Embryonic facial prominence (tissue), 1 donor: ENCODE measurements around the gene ADAMTSL3.
A peak's percentile ranks its signal among the peaks of the same experiment; 100 is the strongest.
"Not testable (repeated sequence)": the region's sequence is repeated elsewhere in the genome, so short reads cannot be mapped to it uniquely, and the experiment has no call there.

Experiments used
- DNase-seq: peaks from one replicate; pipeline ENCODE4 v3.0.0-alpha.2; 2016; ENCODE audit errors: extremely low spot score

Gene ADAMTSL3

DNA sequence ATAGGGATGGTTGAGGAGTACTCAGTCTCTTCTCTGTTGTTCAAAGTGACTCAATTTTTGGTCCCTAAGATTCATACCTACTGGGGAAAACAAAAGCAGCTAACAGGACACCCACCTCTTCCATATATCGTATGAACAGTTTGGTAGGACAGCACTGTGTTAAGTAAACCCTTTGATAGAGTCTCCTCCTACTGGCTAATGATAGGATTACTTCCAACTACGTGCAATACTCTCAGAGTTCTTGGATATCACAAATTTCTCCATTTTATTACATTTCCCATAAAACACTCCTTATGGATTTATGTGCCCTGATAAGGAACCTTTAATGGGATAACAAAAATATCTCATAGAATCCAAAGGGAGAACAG lies 381.5 kb downstream of the ADAMTSL3 start:
- peak; percentile 17 for DNase-seq

DNA sequence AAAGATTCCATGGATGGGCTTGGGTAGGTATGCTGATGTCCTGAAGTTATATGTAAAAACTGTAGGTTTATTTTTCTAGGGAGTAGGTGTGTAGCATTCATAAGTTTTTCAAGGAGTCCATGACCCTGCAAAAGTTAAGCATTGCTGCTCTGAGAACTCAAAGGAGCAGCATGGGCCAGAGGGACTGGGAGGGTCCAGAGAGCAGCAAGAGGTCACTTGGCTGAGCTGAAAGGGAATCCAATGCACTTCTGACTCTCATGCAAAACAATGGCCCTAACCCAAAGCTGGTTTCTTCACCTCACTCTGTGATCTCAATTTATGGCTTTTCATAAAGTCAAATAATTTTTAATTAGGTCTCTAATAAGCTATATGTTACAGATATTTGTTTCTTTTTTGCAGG lies 383.4 kb downstream of the ADAMTSL3 start:
- DNase-seq = no peak

GRCh38 chr15:84042434-84043056 lies 388.6 kb downstream of the ADAMTSL3 start:
- DNase-seq = not testable (repeated sequence)

DNA sequence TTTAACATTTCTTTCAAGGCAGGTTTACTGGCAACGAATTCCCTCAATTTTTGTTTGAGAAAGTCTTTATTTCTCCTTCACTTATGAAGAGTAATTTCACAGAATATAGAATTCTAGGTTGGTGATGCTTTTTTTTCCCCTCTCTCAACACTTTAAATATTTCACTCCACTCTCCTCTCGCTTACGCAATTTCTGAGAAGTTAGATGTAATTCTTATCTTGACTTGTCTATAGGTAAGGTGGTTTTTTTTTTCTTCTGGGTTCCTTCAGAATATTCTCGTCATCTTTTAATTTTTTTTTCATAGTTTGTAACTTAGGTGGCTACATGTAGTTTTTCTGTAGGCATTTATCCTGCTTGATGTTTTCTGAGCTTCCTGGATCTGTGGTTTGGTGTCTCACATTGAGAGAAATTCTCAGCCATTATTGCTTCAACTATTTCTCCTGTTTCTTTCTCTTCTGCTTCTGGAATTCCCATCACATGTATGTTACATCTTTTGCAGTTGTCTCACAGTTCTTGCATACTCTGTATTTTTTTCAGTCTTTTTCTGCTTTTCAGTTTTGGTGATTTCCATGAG lies 392.2 kb downstream of the ADAMTSL3 start:
- no peak for DNase-seq

DNA sequence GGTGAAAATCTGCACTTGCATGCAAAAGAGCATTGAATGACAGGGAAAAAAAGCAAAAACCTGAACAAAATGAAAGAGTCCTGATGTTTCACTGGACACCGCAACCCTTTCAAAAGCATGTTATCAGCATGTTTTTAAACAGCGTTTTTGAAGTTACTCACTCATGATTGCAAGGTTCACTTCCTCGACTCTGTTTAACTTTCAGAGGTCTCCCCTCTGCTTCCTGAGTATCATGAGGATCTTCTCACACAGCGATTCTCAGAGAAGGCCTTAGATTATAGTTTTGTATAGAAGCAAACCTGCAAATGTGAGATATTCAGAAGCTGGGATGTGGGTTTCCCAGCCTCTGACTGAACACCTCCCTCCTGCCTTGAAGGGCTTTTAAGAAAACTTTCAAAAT lies 395.6 kb downstream of the ADAMTSL3 start:
- not testable (repeated sequence) for DNase-seq

DNA sequence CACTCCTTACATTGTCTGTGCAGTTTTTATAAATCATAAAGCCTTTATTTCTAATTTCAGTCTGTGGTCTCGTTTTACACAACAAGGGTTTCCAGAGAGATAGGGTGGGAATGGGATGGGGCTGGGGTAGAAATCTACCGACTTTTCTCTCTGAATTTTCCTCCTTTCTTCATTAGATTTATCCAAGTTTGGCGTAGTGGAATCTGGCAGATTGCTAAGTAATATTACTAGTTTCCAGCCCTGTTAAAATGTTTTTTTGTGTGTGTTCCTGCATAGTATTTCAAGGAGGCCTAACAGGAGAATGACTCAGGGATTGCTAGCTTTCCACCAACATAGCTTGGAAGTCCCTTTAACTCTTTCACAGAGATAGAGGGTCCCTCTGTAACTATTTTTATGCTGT lies 396.2 kb downstream of the ADAMTSL3 start:
- DNase-seq = no peak

- DNase-seq = not testable (repeated sequence)
Observed at GRCh38 chr15:84051146-84051545, 397.2 kb downstream of the ADAMTSL3 start.

DNA sequence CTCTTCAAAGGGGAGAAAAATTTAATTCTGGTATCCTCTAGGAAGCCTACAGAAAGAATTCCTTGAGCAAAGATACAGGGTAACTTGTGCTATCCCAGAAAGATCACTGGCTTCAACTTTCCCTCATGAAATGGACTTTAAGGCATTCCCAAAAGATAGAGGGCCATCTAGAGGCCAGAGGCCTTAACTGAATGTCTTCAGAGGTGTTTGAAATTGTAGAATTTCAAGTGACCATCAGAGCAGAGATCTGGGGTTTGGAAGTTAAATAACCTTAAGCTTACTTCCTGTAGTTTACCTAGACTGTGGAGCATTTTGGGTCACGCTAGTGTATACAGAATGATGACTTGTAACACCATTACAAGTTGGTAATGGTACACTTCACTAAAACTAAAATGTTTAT lies 400.6 kb downstream of the ADAMTSL3 start:
- DNase-seq = not testable (repeated sequence)

- no peak for DNase-seq
Observed at GRCh38 chr15:84057714-84058331, 403.9 kb downstream of the ADAMTSL3 start.

DNA sequence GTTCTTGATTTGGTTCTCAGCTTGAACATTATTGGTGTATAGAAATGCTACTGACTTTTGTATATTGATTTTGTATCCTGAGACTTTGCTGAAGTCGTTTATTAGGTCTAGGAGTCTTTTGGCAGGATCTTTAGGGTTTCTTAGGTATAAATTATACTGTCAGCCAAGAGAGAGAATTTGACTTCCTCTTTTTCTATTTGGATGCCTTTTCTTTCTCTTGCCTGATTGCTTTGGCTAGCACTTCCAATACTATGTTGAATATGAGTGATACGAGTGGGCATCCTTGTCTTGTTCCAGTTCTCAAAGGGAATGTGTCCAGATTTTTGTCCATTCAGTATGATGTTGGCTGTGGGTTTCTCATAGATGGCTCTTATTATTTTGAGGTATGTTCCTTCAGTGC lies 409.8 kb downstream of the ADAMTSL3 start:
- not testable (repeated sequence) for DNase-seq

GRCh38 chr15:84068674-84069073 lies 414.8 kb downstream of the ADAMTSL3 start:
- DNase-seq = not testable (repeated sequence)

DNA sequence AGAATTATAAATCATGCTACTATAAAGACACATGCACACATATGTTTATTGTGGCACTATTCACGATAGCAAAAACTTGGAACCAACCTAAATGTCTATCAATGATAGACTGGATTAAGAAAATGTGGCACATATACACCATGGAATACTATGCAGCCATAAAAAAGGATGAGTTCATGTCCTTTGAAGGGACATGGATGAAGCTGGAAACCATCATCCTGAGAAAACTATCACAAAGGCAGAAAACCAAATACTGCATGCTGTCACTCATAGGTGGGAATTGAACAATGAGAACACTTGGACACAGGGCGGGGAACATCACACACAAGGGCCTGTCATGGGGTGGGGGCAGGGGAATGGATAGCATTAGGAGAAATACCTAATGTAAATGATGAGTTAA lies 424.1 kb downstream of the ADAMTSL3 start:
- not testable (repeated sequence) for DNase-seq

- DNase-seq = not testable (repeated sequence)
Observed at GRCh38 chr15:84079325-84079884, 425.5 kb downstream of the ADAMTSL3 start.

DNA sequence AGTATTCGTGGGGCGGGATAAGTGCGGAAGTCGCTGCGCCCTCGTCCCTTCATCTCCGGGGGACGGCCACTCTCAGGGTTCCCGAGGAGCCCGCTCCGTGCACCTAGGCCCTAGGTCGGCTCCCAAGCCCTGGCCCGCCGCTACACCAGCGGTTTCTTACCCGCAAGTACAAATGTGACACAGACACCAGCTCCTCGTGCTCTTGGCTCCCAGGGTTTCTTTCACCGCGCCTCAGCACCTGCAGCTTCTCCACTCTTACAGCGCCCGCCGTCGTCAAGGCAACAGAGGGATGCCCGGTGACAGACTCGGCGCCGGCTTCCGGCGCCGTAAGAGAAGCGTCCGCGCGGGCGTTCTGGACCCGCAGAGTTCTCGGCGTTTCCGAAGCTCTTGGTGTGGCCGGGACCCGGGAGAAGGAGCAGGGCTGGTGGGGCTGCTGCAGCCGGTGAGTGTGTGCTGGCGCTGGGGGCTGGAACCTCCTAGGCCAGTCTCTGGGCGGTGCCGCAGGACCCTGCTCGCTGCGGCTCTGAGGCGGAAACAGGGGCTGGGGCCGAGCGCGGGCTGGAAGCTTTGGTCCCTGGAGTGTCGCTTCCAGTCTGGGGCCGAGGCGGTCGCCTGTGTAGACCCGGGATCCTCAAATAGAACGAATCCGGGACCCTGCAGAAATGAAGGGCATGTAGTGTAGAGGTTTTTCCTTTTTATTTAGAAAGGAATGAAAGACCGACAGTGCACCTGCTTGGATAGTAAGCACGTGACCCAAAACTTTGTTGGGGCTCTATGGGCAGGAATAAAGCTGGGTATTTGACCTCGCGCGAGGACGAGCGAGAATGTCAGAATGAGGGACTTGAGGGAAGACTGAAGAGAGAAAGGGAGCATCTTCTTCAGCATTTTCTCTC lies 426.2 kb downstream of the ADAMTSL3 start:
- no peak for DNase-seq

DNA sequence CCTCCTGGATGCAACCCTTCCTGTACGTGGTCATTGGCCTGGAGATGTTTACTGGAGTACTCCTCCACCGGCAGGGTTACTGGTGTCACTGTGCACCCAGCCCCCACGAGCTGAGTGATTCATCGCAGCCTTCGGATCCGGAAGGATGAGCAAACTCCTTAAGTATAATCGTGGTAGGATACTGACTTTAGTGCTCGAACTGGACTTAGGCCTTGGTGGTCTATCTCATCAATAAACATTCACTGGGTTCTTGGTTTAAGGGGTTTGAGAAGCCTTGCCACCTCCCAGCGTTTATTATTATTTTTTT lies 426.8 kb downstream of the ADAMTSL3 start:
- DNase-seq = not testable (repeated sequence)

GRCh38 chr15:84081391-84082168 lies 427.7 kb downstream of the ADAMTSL3 start:
- no peak for DNase-seq

DNA sequence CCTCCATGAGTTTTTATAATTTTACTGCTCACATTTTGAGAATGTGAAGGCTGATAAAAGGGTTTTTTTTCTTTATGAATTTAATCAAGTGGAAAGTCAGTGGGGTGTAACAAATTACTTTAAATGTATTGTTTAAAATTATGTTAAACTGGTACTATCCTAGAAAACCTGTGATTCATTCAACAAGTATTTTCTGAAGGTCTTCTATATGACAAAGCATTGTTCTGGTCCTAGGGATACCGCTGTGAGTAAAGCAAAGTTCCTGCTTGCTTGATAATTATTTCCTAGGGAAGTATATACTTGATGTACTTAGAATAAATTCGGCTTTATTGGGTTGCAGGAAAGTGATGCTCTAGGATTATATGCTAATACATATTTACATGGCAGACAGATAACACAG lies 428.8 kb downstream of the ADAMTSL3 start:
- DNase-seq = no peak

DNA sequence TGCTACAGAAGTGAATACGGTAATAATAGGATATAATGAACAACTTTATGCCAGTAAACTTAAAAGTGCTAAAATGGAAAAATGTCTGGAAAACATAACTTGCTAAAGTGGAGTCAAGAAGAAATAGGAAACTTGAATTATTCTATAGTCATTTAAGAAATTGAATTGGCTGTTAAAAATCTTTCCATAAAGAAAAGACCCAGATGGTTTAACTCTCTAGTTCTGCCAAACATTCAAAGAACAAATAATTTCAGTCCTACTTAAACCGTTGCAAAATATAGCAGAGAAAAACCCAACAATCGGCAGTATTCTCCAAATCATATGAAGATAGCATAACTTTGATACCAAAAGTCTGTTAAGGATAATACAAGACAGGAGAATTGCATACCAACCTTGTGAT lies 432.1 kb downstream of the ADAMTSL3 start:
- not testable (repeated sequence) for DNase-seq
